GM21723 (cell line): ENCODE results near the gene SLC15A4.

Source experiments
- ATAC-seq: cut with Tn5 transposase; IDR thresholded peaks from one replicate; pipeline ENCODE4 v1.9.1; 2021; ENCODE audit warnings: mild to moderate bottlenecking, moderate library complexity; ENCODE audit not compliant: unreplicated experiment

SLC15A4 gene

GRCh38 chr12:128763395-128763794 lies 60.4 kb downstream of the SLC15A4 start:
- no peak for ATAC-seq

DNA sequence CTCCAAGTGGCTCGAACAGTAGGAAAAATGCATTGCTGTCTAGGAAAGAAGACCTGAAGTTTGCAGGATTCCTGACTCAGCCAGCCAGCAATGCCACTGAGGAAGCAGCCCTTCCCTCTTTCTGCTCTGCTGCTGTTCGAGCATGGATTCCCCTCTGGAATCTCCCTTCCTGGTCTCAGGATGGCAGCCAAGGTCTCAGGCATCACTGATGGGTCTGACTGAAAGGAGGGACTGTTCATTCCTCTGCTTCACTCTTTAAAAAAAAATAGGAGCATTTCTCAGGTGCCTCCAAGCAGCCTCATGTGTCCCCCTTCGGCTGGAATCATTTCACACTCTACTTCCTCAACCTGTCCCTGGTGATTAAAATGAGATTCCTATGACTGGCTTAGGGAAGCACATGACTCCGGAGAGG lies 62.4 kb downstream of the SLC15A4 start:
- no peak for ATAC-seq

- no peak for ATAC-seq
Observed at GRCh38 chr12:128755566-128755965, 68.2 kb downstream of the SLC15A4 start.

DNA sequence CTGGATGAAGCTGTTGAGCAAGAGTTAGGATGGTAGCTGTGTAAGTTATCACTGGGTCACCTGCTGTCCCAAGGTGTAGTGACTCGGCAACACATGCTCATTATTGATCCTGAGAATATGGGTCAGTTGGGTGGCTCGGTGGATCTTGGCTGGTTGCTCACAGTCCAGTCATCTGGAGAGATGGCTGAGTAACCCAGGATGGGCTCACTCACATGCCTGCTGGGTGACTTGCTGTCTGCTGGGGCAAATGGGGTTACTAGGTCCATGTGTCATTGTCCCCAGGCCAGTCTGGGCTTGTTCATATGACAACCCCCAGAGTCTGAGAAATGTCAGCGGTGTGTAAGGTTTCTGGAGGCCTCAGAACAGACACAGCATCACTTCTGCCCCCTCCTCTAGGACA lies 69.5 kb downstream of the SLC15A4 start:
- ATAC-seq = no peak

DNA sequence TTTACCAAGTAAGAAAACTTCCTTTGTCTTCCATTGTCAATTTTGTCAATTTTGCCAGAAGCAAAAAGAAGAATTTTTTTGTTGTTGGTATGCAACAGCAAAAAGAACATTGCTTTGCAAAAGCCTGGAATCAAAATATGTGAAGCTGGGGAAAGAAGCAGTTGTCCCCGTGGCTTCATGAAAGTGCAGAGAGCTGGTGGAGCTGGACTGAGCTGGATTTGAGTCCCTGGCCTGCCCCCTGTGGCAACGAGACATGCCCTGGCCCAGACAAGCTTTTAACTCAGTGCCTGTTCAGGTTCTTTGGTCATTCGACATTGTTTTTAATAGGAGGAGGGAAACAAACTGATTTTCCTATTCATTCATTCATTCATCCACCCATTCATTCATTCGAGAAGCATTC lies 70.3 kb downstream of the SLC15A4 start:
- ATAC-seq = no peak

DNA sequence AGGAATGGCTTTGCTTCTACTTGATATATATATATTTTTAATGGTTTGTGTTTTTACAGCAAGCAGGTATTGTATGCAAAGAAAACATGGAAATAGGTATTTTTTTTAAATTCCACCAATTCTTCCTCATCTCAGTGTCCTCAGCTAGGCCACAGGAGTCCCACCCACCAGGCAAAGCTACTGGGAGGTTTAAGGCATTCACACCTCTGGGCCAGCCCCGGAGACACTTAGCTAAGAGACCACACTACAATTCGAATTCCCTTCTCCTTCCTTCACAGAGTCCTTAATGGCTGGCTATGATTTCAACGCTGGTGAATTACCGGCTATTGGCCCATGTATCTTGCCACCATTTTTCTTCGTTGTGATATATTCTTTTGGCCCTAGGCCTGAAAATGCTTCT lies 71.4 kb downstream of the SLC15A4 start:
- no peak for ATAC-seq

DNA sequence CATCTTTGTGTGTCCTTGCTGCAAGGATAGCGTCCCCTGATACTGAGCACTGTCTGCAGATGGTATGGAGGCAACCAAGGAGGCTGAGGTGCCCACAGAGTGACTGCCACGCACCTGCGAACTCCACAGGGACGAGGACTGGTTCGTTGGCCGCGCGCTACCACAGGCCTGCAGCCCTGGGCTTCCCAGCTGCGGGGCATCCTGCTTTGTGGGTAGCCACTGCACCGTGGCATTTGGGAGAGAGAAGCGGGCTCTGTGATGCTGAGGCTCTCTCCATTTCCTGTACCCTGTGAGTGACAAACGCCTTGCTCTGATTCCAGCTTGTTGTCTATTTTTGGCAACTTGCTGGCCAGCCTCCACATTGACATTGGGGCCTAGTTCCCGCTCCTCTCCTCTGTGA lies 76.3 kb downstream of the SLC15A4 start:
- ATAC-seq = no peak

GRCh38 chr12:128745772-128746689 lies 77.7 kb downstream of the SLC15A4 start:
- ATAC-seq = no peak

DNA sequence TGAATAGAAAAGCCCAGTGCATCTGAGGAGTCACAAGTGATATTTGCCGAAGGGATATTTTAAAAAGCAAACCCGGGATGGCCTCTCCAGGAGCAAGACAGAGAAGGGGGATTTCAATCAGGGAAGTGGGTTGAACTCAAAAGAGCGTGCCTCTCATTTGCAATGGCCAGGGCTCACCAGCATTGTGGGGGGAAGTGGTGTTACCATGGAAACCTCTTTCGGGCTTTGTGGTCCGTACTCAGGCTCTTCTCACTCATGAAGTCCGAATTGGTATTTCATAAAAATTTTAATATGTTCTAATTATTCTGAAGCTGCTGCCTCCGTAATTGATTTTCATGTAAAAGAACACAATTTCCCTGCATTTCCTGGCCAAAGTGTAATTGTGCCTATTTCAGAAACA lies 79.8 kb downstream of the SLC15A4 start:
- ATAC-seq = no peak
